Gastrocnemius medialis (tissue), 4 donors: ENCODE measurements around the gene PRAMEF12. TPM values are rescaled to one million over a fixed set of nuclear protein-coding genes. Genes with fewer than 3 reads are reported as not detected.
"Not testable (repeated sequence)": the region's sequence is repeated elsewhere in the genome, so short reads cannot be mapped to it uniquely, and the experiment has no call there.

Source experiments
- ATAC-seq, 2 donors: fragments of 150-250 bp; one replicate each; pipeline ENCODE4 v1.9.1; 2016
- DNase-seq, 2 donors: peaks; one replicate each; pipeline ENCODE4 v3.0.0-alpha.2; 2019
- H3K27ac ChIP-seq, 4 donors: fragments of 200-600 bp; sonication (generic); 1 replicate in 1 of 4; 2 replicates in 3 of 4; pipeline ENCODE4 v1.5.1; 2016 to 2018; ENCODE audit warnings: mild to moderate bottlenecking in 2 of 4, moderate library complexity in 1 of 4
- H3K27me3 ChIP-seq, 3 donors: fragments of 200-600 bp; sonication (generic) in 2 of 3; 1 replicate in 1 of 3; 2 replicates in 2 of 3; pipeline versions ENCODE4 v1.5.1 to v1.6.0; 2016 to 2019; ENCODE audit warnings: mild to moderate bottlenecking in 1 of 3, moderate library complexity in 1 of 3
- H3K36me3 ChIP-seq, 2 donors: fragments of 200-600 bp; sonication (generic) in 1 of 2; one replicate each; pipeline ENCODE4 v1.5.1; 2017 to 2018
- H3K4me1 ChIP-seq, 2 donors: fragments of 200-600 bp; sonication (generic) in 1 of 2; one replicate each; pipeline ENCODE4 v1.5.1; 2016 to 2017; ENCODE audit warnings: mild to moderate bottlenecking in 2 of 2
- H3K4me3 ChIP-seq, 4 donors: fragments of 200-600 bp; sonication (generic) in 3 of 4; 1 replicate in 1 of 4; 2 replicates in 3 of 4; pipeline ENCODE4 v1.5.1; 2016 to 2019; ENCODE audit warnings: mild to moderate bottlenecking in 2 of 4
- H3K9me3 ChIP-seq, 3 donors: fragments of 200-600 bp; sonication (generic) in 2 of 3; 1 replicate in 1 of 3; 2 replicates in 2 of 3; pipeline ENCODE4 v1.5.1; 2016 to 2019
- CTCF ChIP-seq, 5 experiments: fragments of 450-650 bp in 3 of 5; fragments of 200-600 bp in 2 of 5; sonication (generic) in 2 of 5; IDR thresholded peaks in 4 of 5; conservative IDR thresholded peaks in 1 of 5; 1 replicate in 4 of 5; 2 replicates in 1 of 5; pipeline ENCODE4 v1.5.1; 2016 to 2019; ENCODE audit warnings: antibody characterized with exemption in 5 of 5, mild to moderate bottlenecking in 3 of 5, moderate library complexity in 3 of 5
- POLR2A ChIP-seq, 2 donors: fragments of 450-650 bp; IDR thresholded peaks; one replicate each; pipeline ENCODE4 v1.6.1; 2017; ENCODE audit warnings: antibody characterized with exemption in 2 of 2, mild to moderate bottlenecking in 2 of 2, moderate library complexity in 2 of 2
- in situ Hi-C, 4 donors: fragments of 200-750 bp; cut with MboI; loops; one replicate each; pipeline versions ENCODE4 v1.15.0 to v1.8.0; 2017; ENCODE audit warnings: low sequenced_read_pairs in 4 of 4
- intact Hi-C: fragments of 100-400 bp; cut with DNase I; formaldehyde crosslinking; loops from one replicate; pipeline ENCODE4 v1.15.1; 2023; ENCODE audit warnings: low total_unique reads
- total RNA-seq, 4 donors: library from RNA; depleted of rRNA; stranded (reverse); fragments of >200 nt; gene quantifications; one replicate each; pipeline versions ENCODE4 v1.1.0 to v1.2.3, GENCODE V29; 2016

The PRAMEF12 gene
- not detected for total RNA-seq

- no peaks in the 10 kb centered on the region for H3K9me3 ChIP-seq
- no peak within 1 kb of the TSS for H3K27ac ChIP-seq
- H3K4me3 ChIP-seq, result no peak within 1 kb of the TSS
- DNase-seq (no peak), ATAC-seq (no peak)
- in situ Hi-C loops (no loop called here), intact Hi-C loops (no loop called here)
- TF ChIP-seq POLR2A (IDR thresholded peaks at IDR 0.05) (no peak), CTCF (IDR thresholded peaks at IDR 0.05 in 4 of 5, conservative IDR thresholded peaks at IDR 0.05 in 1 of 5) (no peak)
- no peaks in the 10 kb centered on the region for H3K36me3 ChIP-seq
- H3K27me3 ChIP-seq, result no peaks in the 10 kb centered on the region
- H3K4me1 ChIP-seq, result no peaks in the 10 kb centered on the region
Measured at GRCh38 chr1:12773438-12773837, at the start of gene PRAMEF12. Gene PRAMEF12 (plus strand): TSS chr1:12773738. CDS start chr1:12774868, 1,130 bp downstream.

- Histone ChIP-seq H3K36me3 (no peaks in the 10 kb centered on the region), H3K4me1 (no peaks in the 10 kb centered on the region), H3K9me3 (peaks cover 0 to 12% (median 2%) of the 10 kb centered on the region in 3 donors), H3K4me3 (no peak overlapping the region), H3K27me3 (peaks cover 0 to 2% (median 0%) of the 10 kb centered on the region in 3 donors), H3K27ac (no peak overlapping the region)
- no peak for DNase-seq
- intact Hi-C loops (no loop called here), in situ Hi-C loops (no loop called here)
- TF ChIP-seq CTCF (IDR thresholded peaks at IDR 0.05 in 4 of 5, conservative IDR thresholded peaks at IDR 0.05 in 1 of 5) (no peak), POLR2A (IDR thresholded peaks at IDR 0.05) (no peak)
- no peak for ATAC-seq
Measured at GRCh38 chr1:12728391-12728790, 45.1 kb upstream of the PRAMEF12 start.

GRCh38 chr1:12730156-12730555 is 43.4 kb upstream of the PRAMEF12 start:
- in situ Hi-C loops, result no loop called here
- no peak for ATAC-seq

GRCh38 chr1:12731084-12731483 is 42.5 kb upstream of the PRAMEF12 start:
- H3K4me3 ChIP-seq, H3K4me1 ChIP-seq, H3K27me3 ChIP-seq, intact Hi-C loops, DNase-seq, in situ Hi-C loops, ATAC-seq, H3K27ac ChIP-seq, H3K36me3 ChIP-seq: not testable (repeated sequence)
- H3K9me3 ChIP-seq, result peaks cover 0 to 12% (median 2%) of the 10 kb centered on the region in 3 donors

More at GRCh38 chr1:12730156-12730555, 43.4 kb upstream of the PRAMEF12 start:
- intact Hi-C loops, result no loop called here
- Histone ChIP-seq H3K27ac (no peak overlapping the region), H3K9me3 (peaks cover 0 to 12% (median 2%) of the 10 kb centered on the region in 3 donors), H3K36me3 (no peaks in the 10 kb centered on the region), H3K4me3 (no peak overlapping the region), H3K27me3 (peaks cover 0 to 2% (median 0%) of the 10 kb centered on the region in 3 donors), H3K4me1 (no peaks in the 10 kb centered on the region)
- no peak for DNase-seq
- TF ChIP-seq CTCF (IDR thresholded peaks at IDR 0.05 in 4 of 5, conservative IDR thresholded peaks at IDR 0.05 in 1 of 5) (no peak), POLR2A (IDR thresholded peaks at IDR 0.05) (no peak)

GRCh38 chr1:12734651-12735050 is 38.9 kb upstream of the PRAMEF12 start:
- intact Hi-C loops, result no loop called here
- Histone ChIP-seq H3K9me3 (peaks cover 0 to 11% (median 2%) of the 10 kb centered on the region in 3 donors), H3K4me1 (no peaks in the 10 kb centered on the region), H3K4me3 (no peak overlapping the region), H3K27me3 (no peaks in the 10 kb centered on the region), H3K27ac (no peak overlapping the region), H3K36me3 (no peaks in the 10 kb centered on the region)
- no peak for TF ChIP-seq POLR2A (IDR thresholded peaks at IDR 0.05)
- no peak for TF ChIP-seq CTCF (IDR thresholded peaks at IDR 0.05 in 4 of 5, conservative IDR thresholded peaks at IDR 0.05 in 1 of 5)
- ATAC-seq (no peak), DNase-seq (no peak)
- in situ Hi-C loops, result no loop called here
